ENCODE data around the gene CD44. TPM values are rescaled to one million over a fixed set of nuclear protein-coding genes. Genes with fewer than 3 reads are reported as not detected.

Gene CD44
- total RNA-seq, 1 experiment from 2014 or later: 6.1 TPM

DNA sequence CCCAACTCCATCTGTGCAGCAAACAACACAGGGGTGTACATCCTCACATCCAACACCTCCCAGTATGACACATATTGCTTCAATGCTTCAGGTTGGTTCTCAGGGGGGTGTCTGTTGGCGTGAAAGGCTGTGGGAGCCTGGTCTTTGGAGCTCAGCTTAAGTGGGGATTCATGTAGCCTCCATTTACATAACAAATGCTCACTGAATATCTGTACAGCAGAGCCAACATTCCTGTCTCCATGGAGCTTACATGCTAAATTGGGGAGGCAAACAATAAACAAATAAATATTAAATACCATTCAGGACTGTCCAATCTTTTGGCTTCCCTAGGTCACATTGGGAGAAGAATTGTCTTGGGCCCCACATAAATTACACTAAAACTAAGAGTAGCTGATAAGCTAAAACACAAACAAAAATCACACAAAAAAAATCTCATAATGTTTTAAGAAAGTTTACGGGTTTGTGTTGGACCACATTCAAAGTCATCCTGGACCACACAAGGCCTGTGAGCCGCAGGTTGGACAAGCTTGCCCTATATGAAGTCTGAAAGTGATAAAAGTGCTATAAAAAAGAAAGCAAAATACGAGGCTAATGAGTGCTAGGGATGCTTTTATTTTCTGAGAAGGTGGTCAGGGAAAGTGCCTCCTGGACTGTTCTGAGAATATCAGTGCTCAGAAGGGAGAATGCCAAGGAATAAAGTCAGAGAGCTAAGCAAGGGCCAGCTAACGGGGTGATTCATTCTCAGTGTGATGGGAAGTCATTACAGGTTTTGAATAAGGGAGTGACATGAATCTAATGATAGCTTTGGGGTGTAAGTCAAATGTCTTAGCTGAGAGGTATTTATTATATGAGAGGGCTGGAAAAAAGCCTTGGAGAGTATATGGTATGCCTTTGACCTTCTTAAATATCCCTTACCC lies 41.6 kb downstream of the CD44 start:
- no peaks in the 10 kb centered on the region; a peak in 1 of 5 replicates for H3K9me3 Mint-ChIP-seq
- Histone ChIP-seq H2BK20ac (ENCODE audit: low read depth, low read length, poor library complexity, severe bottlenecking) (no peak overlapping the region), H3K4me2 (ENCODE audit: insufficient read depth, insufficient read length, low read length) (no peak overlapping the region), H4K5ac (ENCODE audit: insufficient read length, low read depth, low read length) (no peak overlapping the region), H3K23me2 (ENCODE audit: insufficient read length, low read depth, low read length, poor library complexity, severe bottlenecking) (no peaks in the 10 kb centered on the region), H3K27ac (ENCODE audit: insufficient read length, low read depth, low read length) (no peak overlapping the region), H3T11ph (ENCODE audit: low read length) (no peak overlapping the region), H3K14ac (ENCODE audit: insufficient read depth, low read length) (no peak overlapping the region), H2AFZ (ENCODE audit: low read length) (no peak overlapping the region), H4K91ac (ENCODE audit: insufficient read length, low read depth, low read length) (no peak overlapping the region), H3K4me1 (ENCODE audit: insufficient read depth, low read length) (peaks cover 7% of the 10 kb centered on the region; the same call in 1 of the 2 replicates), H3K56ac (ENCODE audit: insufficient read length, low read depth, low read length) (no peak overlapping the region), H2BK12ac (ENCODE audit: insufficient read length, low read depth, low read length) (no peak overlapping the region), H3K79me1 (ENCODE audit: insufficient read depth, low read depth, low read length, poor library complexity, severe bottlenecking) (no peaks in the 10 kb centered on the region), H3K9ac (ENCODE audit: extremely low read depth, insufficient read length, low read length) (no peak overlapping the region), H2BK5ac (ENCODE audit: insufficient read length, low read length) (no peak overlapping the region), H3K9me3 (ENCODE audit: control insufficient read depth, low read depth, low read length) (no peaks in the 10 kb centered on the region), H3K18ac (ENCODE audit: insufficient read length, low read depth, low read length) (peak overlapping the region; percentile 72), H2BK15ac (ENCODE audit: low read depth, low read length) (no peak overlapping the region), H4K20me1 (ENCODE audit: control insufficient read depth, insufficient read depth, insufficient read length) (no peaks in the 10 kb centered on the region), H3K23ac (ENCODE audit: insufficient read length, low read depth, low read length) (no peak overlapping the region), H2AK5ac (ENCODE audit: insufficient read length, low read length) (no peak overlapping the region), H4K8ac (replicated peaks; ENCODE audit: insufficient read length, low read depth, low read length) (no peak overlapping the region), H3K79me2 (ENCODE audit: insufficient read depth, low read length) (no peaks in the 10 kb centered on the region), H2BK120ac (ENCODE audit: low read depth, low read length, poor library complexity, severe bottlenecking) (no peak overlapping the region), H3K27me3 (ENCODE audit: insufficient read depth, low read length) (no peaks in the 10 kb centered on the region), H3K4ac (ENCODE audit: low read depth, low read length) (no peak overlapping the region; the same call in 1 of the 2 replicates)
- TF ChIP-seq, protein P1, sequence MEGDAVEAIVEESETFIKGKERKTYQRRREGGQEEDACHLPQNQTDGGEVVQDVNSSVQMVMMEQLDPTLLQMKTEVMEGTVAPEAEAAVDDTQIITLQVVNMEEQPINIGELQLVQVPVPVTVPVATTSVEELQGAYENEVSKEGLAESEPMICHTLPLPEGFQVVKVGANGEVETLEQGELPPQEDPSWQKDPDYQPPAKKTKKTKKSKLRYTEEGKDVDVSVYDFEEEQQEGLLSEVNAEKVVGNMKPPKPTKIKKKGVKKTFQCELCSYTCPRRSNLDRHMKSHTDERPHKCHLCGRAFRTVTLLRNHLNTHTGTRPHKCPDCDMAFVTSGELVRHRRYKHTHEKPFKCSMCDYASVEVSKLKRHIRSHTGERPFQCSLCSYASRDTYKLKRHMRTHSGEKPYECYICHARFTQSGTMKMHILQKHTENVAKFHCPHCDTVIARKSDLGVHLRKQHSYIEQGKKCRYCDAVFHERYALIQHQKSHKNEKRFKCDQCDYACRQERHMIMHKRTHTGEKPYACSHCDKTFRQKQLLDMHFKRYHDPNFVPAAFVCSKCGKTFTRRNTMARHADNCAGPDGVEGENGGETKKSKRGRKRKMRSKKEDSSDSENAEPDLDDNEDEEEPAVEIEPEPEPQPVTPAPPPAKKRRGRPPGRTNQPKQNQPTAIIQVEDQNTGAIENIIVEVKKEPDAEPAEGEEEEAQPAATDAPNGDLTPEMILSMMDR (conservative IDR thresholded peaks at IDR 0.05): no peak
- no peak for DNase-seq
- H3K27ac Mint-ChIP-seq: peak overlapping the region in 2 of 3 experiments; percentile 15 to 60; a peak in 3 of 7 replicates
- peaks cover 21 to 23% of the 10 kb centered on the region in 2 experiments for H3K4me1 Mint-ChIP-seq
- H3K4me3 Mint-ChIP-seq: no peak overlapping the region
- WGBS (ENCODE audit: extremely low coverage, insufficient read length, low lambda C conversion rate): no CpG with 5 or more reads among the region's 5 CpGs
- H3K27me3 Mint-ChIP-seq (ENCODE audit: low read depth): no peaks in the 10 kb centered on the region
- H3K36me3 Mint-ChIP-seq (ENCODE audit: insufficient read depth in 1 of 3, low read depth in 3 of 3): no peaks in the 10 kb centered on the region
